ENCODE results near the gene SDE2. TPM values are rescaled to one million over a fixed set of nuclear protein-coding genes. Genes with fewer than 3 reads are reported as not detected.

Gene SDE2
- total and polyA plus RNA-seq, 12 donors = 3.1 to 20.3 (median 13.1) TPM

- 76 to 81% methylated on average over 4 of the region's 4 CpGs for WGBS, 2 donors
- intact Hi-C loops (cut with DNase I) = no loop called here
- TF ChIP-seq CTCF (IDR thresholded peaks at IDR 0.05) = no peak
- H3K4me1 ChIP-seq = peaks cover 7 to 29% (median 18%) of the 10 kb centered on the region in 9 donors
- DNase-seq = no peak
- H3K36me3 ChIP-seq = no peaks in the 10 kb centered on the region
- no peak overlapping the region for H3K27ac ChIP-seq
- no peak overlapping the region for H3K4me3 ChIP-seq
- ATAC-seq = no peak
- H3K9me3 ChIP-seq = no peaks in the 10 kb centered on the region
- peaks cover 0 to 15% (median 0%) of the 10 kb centered on the region in 7 donors for H3K27me3 ChIP-seq
Observed at GRCh38 chr1:225946082-225946620, 53.0 kb downstream of the SDE2 start.

GRCh38 chr1:225945564-225945963, 53.6 kb downstream of the SDE2 start:
- ATAC-seq (no peak), DNase-seq (no peak)
- H3K27ac ChIP-seq = no peak overlapping the region
- H3K27me3 ChIP-seq = peaks cover 0 to 11% (median 0%) of the 10 kb centered on the region in 7 donors
- intact Hi-C loops (cut with DNase I) = no loop called here
- H3K36me3 ChIP-seq = no peaks in the 10 kb centered on the region
- no peak for TF ChIP-seq CTCF (IDR thresholded peaks at IDR 0.05)
- H3K4me3 ChIP-seq = no peak overlapping the region
- WGBS, 2 donors = 84 to 87% methylated on average over 4 of the region's 4 CpGs
- no peaks in the 10 kb centered on the region for H3K9me3 ChIP-seq
- peaks cover 12 to 35% (median 23%) of the 10 kb centered on the region in 9 donors for H3K4me1 ChIP-seq

GRCh38 chr1:225944951-225945350, 54.2 kb downstream of the SDE2 start:
- peaks cover 12 to 41% (median 30%) of the 10 kb centered on the region in 9 donors for H3K4me1 ChIP-seq
- H3K27me3 ChIP-seq = peaks cover 0 to 11% (median 0%) of the 10 kb centered on the region in 7 donors
- DNase-seq (no peak), ATAC-seq (no peak)
- H3K9me3 ChIP-seq = no peaks in the 10 kb centered on the region
- 79 to 84% methylated on average over 7 of the region's 7 CpGs for WGBS, 2 donors
- H3K4me3 ChIP-seq = no peak overlapping the region
- no peak overlapping the region for H3K27ac ChIP-seq
- H3K36me3 ChIP-seq = no peaks in the 10 kb centered on the region
- no peak for TF ChIP-seq CTCF (IDR thresholded peaks at IDR 0.05)
- intact Hi-C loops (cut with DNase I) = no loop called here

GRCh38 chr1:225944387-225944786, 54.8 kb downstream of the SDE2 start:
- H3K27me3 ChIP-seq = peaks cover 0 to 11% (median 0%) of the 10 kb centered on the region in 7 donors
- DNase-seq (no peak), ATAC-seq (no peak)
- H3K36me3 ChIP-seq = no peaks in the 10 kb centered on the region
- no peaks in the 10 kb centered on the region for H3K9me3 ChIP-seq
- no peak overlapping the region for H3K4me3 ChIP-seq
- 84 to 90% methylated on average over 2 of the region's 2 CpGs for whole genome bisulfite sequencing, 2 donors
- H3K27ac ChIP-seq = no peak overlapping the region
- TF ChIP-seq CTCF (IDR thresholded peaks at IDR 0.05) = no peak
- intact Hi-C loops (cut with DNase I) = no loop called here
- H3K4me1 ChIP-seq = peaks cover 12 to 42% (median 30%) of the 10 kb centered on the region in 9 donors
